Measurements from ENCODE around the gene DUSP22.

DNA sequence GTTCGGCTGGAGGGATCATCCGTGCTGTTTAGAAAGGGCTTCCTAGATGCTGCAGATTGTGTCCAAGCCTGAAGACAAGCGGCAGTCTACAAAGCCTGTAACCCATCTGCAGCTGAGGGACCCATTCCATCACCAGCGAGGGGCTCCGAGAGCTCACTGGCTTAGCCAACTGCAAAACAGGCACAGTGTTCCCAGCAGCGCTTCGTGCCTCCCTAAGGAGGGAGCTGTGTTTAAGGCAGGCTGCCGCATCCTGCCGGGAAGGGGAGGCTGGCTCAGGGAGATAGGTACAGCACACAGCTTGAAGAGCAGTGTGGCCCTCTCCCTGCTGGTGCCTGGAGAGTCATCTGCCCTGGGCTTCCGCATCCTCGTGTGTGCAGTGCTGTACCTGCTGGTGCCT lies 32.4 kb downstream of the DUSP22 start:
- TF ChIP-seq, protein P1, sequence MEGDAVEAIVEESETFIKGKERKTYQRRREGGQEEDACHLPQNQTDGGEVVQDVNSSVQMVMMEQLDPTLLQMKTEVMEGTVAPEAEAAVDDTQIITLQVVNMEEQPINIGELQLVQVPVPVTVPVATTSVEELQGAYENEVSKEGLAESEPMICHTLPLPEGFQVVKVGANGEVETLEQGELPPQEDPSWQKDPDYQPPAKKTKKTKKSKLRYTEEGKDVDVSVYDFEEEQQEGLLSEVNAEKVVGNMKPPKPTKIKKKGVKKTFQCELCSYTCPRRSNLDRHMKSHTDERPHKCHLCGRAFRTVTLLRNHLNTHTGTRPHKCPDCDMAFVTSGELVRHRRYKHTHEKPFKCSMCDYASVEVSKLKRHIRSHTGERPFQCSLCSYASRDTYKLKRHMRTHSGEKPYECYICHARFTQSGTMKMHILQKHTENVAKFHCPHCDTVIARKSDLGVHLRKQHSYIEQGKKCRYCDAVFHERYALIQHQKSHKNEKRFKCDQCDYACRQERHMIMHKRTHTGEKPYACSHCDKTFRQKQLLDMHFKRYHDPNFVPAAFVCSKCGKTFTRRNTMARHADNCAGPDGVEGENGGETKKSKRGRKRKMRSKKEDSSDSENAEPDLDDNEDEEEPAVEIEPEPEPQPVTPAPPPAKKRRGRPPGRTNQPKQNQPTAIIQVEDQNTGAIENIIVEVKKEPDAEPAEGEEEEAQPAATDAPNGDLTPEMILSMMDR (IDR thresholded peaks at IDR 0.05): no peak
- TF ChIP-seq POLR2A (IDR thresholded peaks at IDR 0.05): no peak
